ENCODE measurements around the gene TRPV2. TPM values are rescaled to one million over a fixed set of nuclear protein-coding genes. Genes with fewer than 3 reads are reported as not detected.
"Not testable (repeated sequence)": the region's sequence is repeated elsewhere in the genome, so short reads cannot be mapped to it uniquely, and the experiment has no call there.

TRPV2 gene
- polyA plus RNA-seq, 3 donors: 4.3 to 26.2 (median 17.7) TPM

- WGBS, 3 donors: 77 to 81% (median 78%) methylated on average over 6 of the region's 6 CpGs
- no peak overlapping the region for H3K27ac ChIP-seq (ENCODE audit: low read depth, low read length)
These were observed 29.0 kb downstream of the TRPV2 start for GRCh38 chr17:16444258-16444886.

- 82 to 90% (median 83%) methylated on average over 12 of the region's 12 CpGs for WGBS, 3 donors
- H3K27ac ChIP-seq (ENCODE audit: low read depth, low read length): no peak overlapping the region
These were observed 31.1 kb downstream of the TRPV2 start for GRCh38 chr17:16446338-16446983.

- WGBS, 3 donors: 67 to 86% (median 77%) methylated on average over 8 of the region's 8 CpGs
- no peak overlapping the region for H3K27ac ChIP-seq (ENCODE audit: low read depth, low read length)
These were observed 32.3 kb downstream of the TRPV2 start for GRCh38 chr17:16447676-16448075.

GRCh38 chr17:16448490-16448889 lies 33.1 kb downstream of the TRPV2 start:
- 81 to 85% (median 84%) methylated on average over 6 of the region's 6 CpGs for WGBS, 3 donors
- no peak overlapping the region for H3K27ac ChIP-seq (ENCODE audit: low read depth, low read length)

- no peak overlapping the region for H3K27ac ChIP-seq (ENCODE audit: low read depth, low read length)
- 78 to 85% (median 84%) methylated on average over 11 of the region's 11 CpGs for WGBS, 3 donors
These were observed 33.8 kb downstream of the TRPV2 start for GRCh38 chr17:16449121-16449570.

GRCh38 chr17:16450028-16450427 lies 34.7 kb downstream of the TRPV2 start:
- WGBS, 3 donors: 92 to 97% (median 96%) methylated on average over 4 of the region's 4 CpGs
- H3K27ac ChIP-seq (ENCODE audit: low read depth, low read length): no peak overlapping the region

- not testable (repeated sequence) for H3K27ac ChIP-seq (ENCODE audit: low read depth, low read length)
- WGBS, 3 donors: 76 to 93% (median 79%) methylated on average over 8 of the region's 8 CpGs
These were observed 36.9 kb downstream of the TRPV2 start for GRCh38 chr17:16452268-16452667.

- H3K27ac ChIP-seq (ENCODE audit: low read depth, low read length): no peak overlapping the region
- 84 to 88% (median 84%) methylated on average over 4 of the region's 4 CpGs for WGBS, 3 donors
These were observed 38.1 kb downstream of the TRPV2 start for GRCh38 chr17:16453493-16453851.

- no peak overlapping the region for H3K27ac ChIP-seq (ENCODE audit: low read depth, low read length)
- WGBS, 3 donors: 84 to 86% (median 85%) methylated on average over 5 of the region's 5 CpGs
These were observed 40.8 kb downstream of the TRPV2 start for GRCh38 chr17:16455997-16456741.

- WGBS, 3 donors: 81 to 90% (median 82%) methylated on average over 9 of the region's 9 CpGs
- H3K27ac ChIP-seq (ENCODE audit: low read depth, low read length): no peak overlapping the region
These were observed 41.5 kb downstream of the TRPV2 start for GRCh38 chr17:16456742-16457316.

GRCh38 chr17:16459271-16459670 lies 43.9 kb downstream of the TRPV2 start:
- H3K27ac ChIP-seq (ENCODE audit: low read depth, low read length): no peak overlapping the region
- whole genome bisulfite sequencing, 3 donors: 81 to 89% (median 82%) methylated on average over 11 of the region's 11 CpGs

- WGBS, 3 donors: 63 to 83% (median 83%) methylated on average over 4 to 5 of the region's 5 CpGs
- no peak overlapping the region for H3K27ac ChIP-seq (ENCODE audit: low read depth, low read length)
These were observed 44.6 kb downstream of the TRPV2 start for GRCh38 chr17:16459855-16460550.

GRCh38 chr17:16460796-16461605 lies 45.6 kb downstream of the TRPV2 start:
- no peak overlapping the region for H3K27ac ChIP-seq (ENCODE audit: low read depth, low read length)
- WGBS, 3 donors: 92 to 95% (median 94%) methylated on average over 17 of the region's 17 CpGs

- H3K27ac ChIP-seq (ENCODE audit: low read depth, low read length): no peak overlapping the region
- WGBS, 3 donors: 93 to 97% (median 93%) methylated on average over 3 of the region's 3 CpGs
These were observed 46.2 kb downstream of the TRPV2 start for GRCh38 chr17:16461606-16461866.

- WGBS, 3 donors: 88 to 90% (median 89%) methylated on average over 20 of the region's 20 CpGs
- H3K27ac ChIP-seq (ENCODE audit: low read depth, low read length): no peak overlapping the region
These were observed 46.9 kb downstream of the TRPV2 start for GRCh38 chr17:16462070-16462864.

- WGBS, 3 donors: 38 to 72% (median 69%) methylated on average over 13 of the region's 13 CpGs
- H3K27ac ChIP-seq (ENCODE audit: low read depth, low read length): no peak overlapping the region
These were observed 48.3 kb downstream of the TRPV2 start for GRCh38 chr17:16463358-16464302.
